Embryonic facial prominence (tissue), 1 donor: ENCODE results near the gene COG3.
A peak's percentile ranks its signal among the peaks of the same experiment; 100 is the strongest.
"Not testable (repeated sequence)": the region's sequence is repeated elsewhere in the genome, so short reads cannot be mapped to it uniquely, and the experiment has no call there.

Experiments used
- DNase-seq: peaks from one replicate; pipeline ENCODE4 v3.0.0-alpha.2; 2016; ENCODE audit errors: extremely low spot score

The COG3 gene, protein sequence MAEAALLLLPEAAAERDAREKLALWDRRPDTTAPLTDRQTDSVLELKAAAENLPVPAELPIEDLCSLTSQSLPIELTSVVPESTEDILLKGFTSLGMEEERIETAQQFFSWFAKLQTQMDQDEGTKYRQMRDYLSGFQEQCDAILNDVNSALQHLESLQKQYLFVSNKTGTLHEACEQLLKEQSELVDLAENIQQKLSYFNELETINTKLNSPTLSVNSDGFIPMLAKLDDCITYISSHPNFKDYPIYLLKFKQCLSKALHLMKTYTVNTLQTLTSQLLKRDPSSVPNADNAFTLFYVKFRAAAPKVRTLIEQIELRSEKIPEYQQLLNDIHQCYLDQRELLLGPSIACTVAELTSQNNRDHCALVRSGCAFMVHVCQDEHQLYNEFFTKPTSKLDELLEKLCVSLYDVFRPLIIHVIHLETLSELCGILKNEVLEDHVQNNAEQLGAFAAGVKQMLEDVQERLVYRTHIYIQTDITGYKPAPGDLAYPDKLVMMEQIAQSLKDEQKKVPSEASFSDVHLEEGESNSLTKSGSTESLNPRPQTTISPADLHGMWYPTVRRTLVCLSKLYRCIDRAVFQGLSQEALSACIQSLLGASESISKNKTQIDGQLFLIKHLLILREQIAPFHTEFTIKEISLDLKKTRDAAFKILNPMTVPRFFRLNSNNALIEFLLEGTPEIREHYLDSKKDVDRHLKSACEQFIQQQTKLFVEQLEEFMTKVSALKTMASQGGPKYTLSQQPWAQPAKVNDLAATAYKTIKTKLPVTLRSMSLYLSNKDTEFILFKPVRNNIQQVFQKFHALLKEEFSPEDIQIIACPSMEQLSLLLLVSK

DNA sequence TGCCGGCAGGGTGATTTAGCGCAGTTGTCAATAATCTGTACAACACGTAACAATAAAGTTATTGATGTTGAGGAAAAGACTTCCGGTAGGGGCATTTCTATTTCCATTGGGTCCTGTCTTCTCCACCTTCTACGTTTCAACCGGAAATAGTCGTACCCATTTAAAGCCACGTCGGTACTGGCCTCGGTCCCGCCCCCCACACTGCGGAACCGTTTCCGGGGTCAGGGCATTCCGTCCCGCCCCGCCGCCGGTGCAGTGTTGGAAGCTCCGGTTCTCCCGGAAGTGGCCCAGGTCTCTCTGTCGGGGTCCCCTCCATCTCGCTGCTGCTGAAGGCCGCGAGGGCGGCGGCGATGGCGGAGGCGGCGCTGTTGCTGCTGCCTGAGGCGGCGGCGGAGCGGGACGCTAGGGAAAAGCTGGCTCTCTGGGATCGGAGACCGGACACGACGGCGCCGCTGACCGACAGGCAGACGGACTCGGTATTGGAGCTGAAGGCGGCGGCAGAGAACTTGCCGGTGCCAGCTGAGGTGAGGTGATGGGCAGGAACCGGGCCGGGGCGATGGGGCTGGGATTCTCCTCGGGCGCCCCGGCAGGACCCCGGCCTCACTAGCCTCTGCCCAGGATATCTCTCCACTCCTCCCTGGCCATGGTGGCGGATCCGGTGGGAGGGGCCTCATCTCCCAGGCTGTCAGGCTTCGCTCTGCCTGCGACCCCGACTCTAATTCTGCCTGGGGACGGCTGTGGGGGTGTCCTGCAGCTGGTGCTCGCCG lies at the start of gene COG3:
Gene COG3 (plus strand): TSS at position 253 of the 767 bp plus-strand sequence. CDS start 98 bp downstream, at position 351.
- DNase-seq = peak; percentile 98

DNA sequence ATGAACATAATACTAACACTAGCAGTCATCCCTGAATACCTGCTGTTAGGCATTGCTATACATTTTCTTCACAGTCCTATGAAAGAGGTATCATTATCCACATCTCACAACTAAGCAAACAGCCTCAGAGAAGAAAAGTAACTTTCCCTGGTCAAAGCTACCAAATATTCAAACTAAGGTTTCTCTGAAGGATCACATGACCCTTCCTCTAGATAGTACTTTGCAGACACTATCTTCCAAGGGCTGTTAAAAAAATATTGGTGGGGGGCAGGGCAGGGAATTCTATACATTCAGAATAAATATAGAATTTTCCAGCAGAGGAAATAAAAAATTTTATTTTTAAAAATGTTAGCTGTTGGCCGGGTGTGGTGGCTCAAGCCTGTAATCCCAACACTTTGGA lies 49.6 kb upstream of the COG3 start:
- DNase-seq = no peak

DNA sequence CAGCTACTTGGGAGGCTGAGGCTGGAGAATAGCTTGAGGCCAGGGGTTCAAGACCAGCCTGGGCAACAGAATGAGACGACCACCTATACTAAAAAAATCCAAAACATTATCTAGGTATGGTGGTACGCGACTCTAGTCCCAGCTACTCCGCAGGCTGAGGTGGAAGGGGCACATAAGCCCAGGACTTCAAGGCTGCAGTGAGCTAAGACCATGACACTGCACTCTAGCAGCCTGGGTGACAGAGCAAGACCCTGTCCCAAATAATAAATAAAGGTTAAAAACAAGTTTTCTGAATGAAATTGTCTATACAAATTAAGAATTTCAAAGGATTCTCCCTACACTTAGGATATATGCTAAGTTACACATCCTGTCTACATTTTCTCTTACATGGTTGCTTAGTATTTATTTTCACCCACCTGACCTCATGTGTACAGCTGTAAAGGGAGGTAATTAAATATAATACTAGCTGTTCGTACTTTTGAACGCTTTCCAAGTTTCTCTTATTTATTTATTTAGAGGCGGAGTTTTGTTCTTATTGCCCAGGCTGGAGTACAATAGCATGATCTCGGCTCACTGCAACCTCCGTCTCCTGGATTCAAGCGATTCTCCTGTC lies 48.1 kb upstream of the COG3 start:
- DNase-seq = no peak

DNA sequence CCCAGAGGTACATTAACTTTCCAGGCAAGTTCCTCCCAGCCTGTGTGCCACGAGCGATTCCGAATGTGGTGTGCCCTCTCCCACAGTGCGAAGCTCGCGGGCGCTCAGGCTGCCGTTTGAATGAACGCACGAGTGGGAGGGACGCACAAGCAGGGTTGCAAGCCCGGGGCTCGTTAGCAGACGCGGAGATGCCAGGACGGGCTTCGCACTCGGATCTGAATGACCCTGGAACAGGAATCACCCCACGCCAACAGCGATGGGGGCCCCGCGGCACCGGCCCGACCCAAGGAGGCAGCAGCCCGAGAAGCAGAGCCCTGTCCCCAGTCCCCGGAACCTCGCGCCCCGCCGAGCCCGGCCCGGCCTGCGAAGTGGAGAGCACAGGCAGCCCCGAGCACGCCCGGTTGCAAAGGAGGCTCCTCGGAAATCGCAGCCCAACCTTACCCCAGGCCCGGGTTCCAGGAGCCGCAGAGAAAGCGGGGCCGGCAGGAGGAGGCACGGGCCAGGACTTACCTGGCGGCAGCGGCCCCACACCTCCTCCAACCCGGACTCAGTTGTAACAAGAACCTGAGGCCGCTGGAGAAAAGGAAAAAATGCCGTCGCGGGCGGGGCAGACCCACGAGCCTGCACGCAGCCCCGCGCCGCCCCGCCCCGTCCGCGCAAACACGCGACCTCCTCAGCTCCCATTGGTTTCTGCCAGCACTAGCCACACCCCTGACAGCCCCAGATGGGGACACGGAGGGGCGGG lies 46.8 kb upstream of the COG3 start, which contains the start of gene SLC25A30:
Gene SLC25A30 (minus strand): TSS at position 584 of the 745 bp plus-strand sequence. CDS start 6,948 bp downstream, outside the sequence.
- DNase-seq = peak; percentile 73

DNA sequence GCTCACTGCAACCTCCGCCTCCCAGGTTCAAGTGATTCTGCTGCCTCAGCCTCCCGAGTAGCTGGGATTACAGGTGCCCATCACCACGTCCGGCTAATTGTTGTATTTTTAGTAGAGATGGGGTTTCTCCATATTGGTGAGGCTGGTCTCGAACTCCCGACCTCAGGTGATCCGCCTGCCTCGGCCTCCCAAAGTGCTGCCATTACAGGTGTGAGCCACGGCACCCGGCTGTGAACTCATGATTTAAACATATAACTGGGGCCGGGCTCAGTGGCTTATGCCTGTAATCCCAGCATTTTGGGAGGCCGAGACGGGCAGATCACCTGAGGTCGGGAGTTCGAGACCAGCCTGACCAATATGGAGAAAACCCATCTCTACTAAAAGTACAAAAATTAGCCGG lies 45.4 kb upstream of the COG3 start:
- DNase-seq = not testable (repeated sequence)

DNA sequence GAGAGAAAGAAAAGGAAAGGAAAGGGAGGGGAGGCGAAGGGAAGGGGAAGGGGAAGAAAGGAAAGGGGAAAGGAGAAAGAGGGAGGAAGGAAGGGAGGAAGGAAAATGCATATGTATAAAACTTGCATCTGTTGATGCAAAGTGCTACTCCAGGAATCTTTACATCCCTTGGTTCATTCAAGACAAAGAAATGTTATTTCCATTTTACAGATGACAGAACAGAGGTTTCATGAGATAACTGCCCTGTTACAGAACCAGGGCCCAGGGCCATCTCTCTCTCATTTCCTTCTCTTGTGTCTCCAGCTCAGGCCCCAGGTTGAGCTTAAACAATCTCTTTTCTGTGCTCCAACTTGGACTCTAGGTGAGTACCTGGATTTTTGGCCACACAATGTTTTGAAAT lies 44.8 kb upstream of the COG3 start:
- DNase-seq = no peak

DNA sequence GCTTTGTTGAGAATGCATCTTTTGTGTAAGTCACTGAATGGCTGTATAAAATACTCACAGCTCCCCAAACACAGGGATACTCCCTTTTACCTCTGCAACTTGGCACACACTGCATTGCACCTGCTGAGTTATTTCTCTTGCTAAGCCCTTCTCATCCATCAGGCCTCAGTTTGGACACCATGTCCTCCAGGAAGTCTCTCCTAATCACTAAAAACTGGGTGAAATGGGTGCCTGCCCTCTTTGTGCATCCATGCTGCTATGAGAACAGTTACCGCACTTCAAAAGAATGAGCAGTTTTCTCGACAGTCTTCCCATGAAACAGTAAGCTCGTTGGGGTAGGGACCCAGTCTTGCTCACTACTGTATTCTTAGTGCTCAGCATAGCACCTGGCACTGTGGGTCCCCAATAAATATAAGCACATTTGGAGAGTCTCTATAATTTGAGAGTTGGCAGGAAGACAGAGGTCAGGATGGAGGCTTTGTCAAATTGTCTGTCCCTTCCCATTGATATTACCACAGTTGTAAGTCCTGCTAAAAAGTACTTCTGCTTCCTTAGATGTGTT lies 41.9 kb upstream of the COG3 start:
- DNase-seq = no peak

DNA sequence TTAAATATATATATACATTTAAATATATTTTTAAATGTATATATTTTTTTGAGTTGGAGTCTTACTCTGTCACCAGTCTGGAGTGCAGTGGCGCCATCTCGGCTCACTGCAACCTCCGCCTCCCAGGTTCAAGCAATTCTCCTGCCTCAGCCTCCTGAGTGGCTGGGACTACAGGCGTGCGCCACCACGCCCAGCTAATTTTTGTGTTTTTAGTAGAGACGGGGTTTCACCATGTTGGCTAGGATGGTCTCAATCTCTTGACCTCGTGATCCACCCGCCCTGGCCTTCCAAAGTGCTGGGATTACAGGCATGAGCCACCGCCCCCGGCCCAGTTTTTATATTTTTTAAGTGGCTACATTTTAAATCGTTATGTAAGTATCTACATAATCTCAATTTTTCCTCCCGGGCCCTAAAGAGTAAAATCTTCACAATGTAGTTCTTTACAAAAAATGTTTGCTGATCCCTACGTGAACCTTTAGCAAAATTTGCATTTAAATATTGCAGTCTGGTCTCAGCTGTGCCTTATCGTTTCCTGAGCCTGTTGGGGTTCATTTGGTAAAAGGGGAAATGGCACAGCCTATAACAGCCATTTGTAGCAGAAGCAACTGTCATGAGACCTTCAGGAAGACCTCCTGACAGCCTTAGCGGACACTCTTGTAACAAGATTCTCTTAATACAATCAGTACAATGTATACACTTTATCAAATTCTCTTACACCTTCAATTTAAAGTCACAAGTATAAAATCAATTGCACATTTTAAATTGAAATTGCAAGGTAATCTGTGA lies 38.5 kb upstream of the COG3 start:
- not testable (repeated sequence) for DNase-seq

DNA sequence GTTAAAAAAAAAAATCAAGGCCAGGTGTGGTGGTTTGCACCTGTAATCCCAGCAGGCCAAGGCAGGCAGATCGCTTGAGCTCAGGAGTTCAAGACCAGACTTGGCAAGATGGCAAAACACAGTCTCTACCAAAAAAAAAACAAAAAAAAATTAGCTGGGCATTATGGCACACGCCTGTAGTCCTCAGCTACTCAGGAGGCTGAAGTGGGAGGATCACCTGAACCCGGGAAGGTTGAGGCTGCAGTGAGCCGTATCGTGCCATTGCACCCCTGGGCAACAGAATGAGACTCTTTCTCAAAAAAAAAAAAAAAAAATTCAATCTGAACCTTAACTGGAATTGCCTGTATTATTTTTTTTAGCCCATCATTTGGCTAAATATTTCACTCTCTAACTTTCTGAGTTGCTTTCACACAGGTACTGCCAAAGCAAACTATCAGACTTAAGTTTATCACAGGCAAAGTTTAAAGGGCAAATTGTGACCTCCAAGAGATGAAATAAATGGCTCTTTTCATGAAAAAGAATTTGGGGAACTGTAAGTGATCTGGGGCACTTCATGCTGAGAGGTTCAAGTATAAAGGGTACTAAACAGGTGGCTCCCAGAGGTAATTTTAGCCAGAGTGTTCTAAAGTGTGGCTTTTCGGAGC lies 31.9 kb upstream of the COG3 start:
- no peak for DNase-seq

DNA sequence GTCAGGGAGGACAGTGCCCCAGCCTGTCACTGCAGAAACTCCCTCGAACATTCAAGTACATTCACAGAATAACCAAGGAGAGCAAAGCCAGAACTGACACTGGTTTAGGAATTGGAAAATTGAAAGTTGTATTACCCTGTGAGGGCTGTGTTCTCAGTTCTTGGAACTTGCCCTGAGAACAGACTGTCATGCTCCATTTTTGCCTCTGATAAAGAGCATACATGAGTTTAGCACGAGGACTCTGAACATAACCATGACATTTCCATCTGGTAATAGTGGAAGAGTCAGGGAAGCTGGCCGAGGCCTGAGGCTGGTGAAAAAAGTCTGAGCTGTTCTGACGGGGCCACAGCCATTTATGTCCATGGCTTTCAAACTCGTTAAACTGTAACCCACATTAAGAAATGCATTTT lies 31.4 kb upstream of the COG3 start:
- DNase-seq = no peak

DNA sequence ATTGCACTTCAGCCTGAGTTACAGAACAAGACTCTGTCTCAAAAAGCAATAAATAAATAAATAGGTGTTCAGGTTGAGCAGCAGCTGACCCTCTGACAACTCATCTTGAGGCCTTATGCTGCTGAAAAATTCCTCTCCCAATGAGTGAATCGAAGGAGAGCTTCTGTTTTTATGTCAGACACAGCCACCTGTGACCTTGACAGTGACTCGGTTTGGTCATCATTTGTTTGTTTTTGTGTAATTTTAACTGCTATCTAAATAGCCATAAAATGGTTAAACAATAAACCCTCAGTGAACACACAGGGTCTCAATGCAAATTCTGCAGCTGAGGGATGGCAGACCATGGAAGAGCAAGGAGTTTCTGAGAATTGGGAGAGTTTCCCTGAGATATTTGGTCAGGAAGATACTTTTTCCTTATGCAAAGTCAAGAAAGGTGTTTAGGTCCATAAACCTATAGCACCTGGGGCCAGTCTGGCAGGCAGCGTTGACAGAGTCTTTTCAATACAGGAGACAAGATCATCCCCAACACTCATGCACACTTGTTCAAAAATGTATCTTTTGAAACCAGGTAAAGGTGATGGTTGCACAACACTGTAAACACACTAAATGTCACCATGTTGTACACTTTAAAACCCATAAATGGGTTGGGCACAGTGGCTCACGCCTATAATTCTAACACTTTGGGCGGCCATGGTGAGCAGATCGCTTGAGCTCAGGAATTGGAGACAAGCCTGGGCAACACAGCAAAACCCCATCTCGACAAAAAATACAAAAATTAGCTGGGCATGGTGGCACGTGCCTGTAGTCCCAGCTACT lies 30.0 kb upstream of the COG3 start:
- no peak for DNase-seq

DNA sequence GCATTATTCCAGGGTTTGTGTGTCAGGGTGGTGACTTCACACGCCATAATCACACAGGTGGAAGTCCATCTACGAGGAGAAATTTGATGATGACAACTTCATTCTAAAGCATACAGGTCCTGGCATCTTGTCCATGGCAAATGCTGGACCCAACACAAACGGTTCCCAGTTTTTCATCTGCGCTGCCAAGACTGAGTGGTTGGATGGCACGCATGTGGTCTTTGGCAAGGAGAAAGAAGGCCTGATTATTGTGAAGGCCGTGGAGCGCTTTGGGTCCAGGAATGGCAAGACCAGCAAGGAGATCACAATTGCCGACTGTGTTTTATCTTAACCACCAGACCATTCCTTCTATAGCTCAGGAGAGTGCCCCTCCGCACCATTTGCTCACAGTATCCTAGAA lies 28.4 kb upstream of the COG3 start:
- no peak for DNase-seq

DNA sequence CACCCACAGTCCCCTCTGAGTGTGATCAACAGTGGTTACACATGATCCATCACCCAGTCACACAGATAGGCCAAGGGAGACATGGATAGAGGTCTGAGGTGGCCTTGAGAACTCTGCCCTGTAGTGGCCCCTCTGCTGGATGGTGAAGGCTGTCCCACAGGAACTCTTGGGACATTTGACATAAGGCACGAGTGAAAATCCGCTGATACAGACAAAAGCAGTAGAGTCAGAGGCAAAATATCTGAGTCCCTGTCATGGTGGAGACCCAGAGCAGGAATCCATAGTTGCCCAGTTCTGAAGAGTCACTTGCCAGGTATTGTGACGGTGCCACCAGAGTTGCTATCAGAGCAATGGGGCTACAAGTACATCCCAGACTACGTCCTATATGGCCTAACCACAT lies 27.8 kb upstream of the COG3 start:
- DNase-seq = no peak

DNA sequence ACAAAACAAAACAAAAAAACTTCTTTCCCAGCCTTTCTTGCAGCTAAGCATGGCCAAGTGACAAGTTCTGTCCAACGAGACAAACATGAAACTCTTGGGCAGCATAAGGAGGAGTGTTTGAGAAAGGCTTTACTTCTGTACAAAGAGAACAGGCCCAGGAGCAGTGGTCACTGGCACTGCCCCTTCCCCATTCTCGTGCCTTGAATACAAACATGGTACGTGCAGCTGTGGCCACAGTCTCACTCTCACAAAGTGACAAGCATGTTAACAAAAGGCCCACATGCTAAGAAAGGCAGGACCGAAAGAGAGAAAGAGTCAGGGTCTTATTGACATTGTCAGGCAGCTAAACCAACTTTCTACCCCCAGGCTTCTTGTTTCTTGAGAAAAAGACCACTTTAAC lies 26.8 kb upstream of the COG3 start:
- DNase-seq = no peak

DNA sequence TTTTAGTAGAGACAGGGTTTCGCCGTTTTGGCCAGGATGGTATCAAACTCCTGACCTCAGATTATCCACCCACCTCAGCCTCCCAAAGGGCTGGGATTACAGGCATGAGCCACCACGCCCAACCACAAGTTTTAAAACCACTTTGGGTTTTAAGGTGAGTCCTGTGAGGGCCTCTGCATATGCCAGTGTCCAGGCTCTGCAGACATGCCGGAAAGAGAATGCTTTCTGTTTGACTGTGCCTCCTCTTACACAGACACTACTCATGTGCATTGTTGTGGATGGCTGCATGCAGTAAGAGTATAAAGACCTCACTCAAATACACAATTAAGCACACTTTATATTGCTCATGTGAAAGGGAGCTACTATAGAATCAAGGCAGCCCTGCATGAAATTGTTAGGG lies 25.7 kb upstream of the COG3 start:
- DNase-seq = no peak

DNA sequence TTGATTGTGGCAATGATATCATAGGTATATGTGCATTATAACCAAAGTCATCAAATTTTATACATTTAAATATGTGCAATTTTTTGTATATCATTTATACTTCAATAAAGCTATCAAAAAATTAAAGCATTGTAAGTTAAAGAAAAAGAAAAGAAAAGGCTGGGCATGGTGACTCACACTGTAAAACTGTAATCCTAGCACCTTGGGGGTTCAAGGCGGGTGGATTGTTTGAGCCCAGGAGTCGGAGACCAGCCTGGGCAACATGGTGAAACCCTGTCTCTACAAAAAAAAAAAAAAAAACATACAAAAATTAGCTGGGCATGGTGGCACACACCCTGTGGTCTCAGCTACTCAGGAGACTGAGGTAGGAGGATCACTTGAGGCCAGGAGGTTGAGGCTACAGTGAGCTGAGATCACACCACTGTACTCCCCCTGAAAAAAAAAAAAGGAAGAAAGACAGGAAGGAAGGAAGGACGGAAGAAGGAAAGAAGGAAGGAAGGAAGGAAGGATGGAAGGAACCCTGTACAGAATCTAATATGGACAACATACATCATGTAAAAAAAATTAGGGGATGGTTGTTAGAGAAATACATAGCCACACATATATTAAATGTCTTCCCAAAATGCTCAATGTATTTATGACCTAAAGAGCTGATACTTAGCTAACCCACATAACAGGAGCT lies 24.8 kb upstream of the COG3 start:
- no peak for DNase-seq

DNA sequence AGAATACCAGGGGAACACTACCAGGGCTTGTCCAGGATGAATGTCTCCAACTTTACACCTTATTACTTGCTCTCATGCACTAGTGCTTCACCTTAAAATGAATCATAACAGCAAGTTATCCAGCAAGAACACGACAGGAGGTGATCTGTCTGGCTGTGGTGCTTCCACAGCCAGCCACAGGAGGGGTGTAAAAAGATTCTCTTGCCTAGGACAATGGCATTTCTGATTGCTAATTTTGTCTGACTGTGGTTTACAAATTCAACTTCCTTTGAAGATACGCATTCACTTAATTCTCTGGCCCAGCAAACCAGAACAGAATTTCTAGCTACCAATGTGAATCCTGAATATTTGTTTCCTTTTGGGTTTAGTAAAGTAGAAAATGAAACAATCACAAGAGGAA lies 23.1 kb upstream of the COG3 start:
- no peak for DNase-seq

DNA sequence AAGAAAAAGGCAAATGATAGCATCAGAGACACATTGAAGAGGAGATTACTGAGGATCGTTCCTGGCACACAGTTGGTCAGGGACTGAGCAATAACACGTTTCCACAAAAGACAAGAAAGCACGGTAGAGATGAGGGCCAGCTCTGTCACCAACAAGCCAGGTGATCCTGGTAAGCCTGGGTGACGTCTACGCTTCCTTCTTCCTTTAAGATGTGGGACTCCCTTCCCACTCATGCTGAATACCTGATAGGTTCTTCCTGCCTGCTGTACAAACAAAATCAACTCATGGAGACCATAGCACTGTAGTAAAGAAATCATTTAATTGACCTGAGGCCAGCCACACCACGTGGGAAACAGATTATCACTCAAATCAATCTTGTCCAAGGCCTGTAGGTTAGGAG lies 19.7 kb upstream of the COG3 start:
- no peak for DNase-seq
